H9 (cell line): ENCODE data around the gene TRIM32. TPM values are rescaled to one million over a fixed set of nuclear protein-coding genes. Genes with fewer than 3 reads are reported as not detected.

Source experiments
- DNase-seq: peaks from one replicate; pipeline ENCODE4 v3.0.0-alpha.2; 2017
- H2AFZ ChIP-seq: one replicate; pipeline ENCODE4 v1.6.1; 2013; ENCODE audit warnings: mild to moderate bottlenecking, low read length, control low read depth, moderate library complexity
- H2AK5ac ChIP-seq: 2 replicates; pipeline ENCODE4 v1.6.1; 2013; ENCODE audit warnings: low read length, control low read depth, mixed read lengths; ENCODE audit not compliant: insufficient read length
- H2BK120ac ChIP-seq: one replicate; pipeline ENCODE4 v1.6.1; 2013; ENCODE audit warnings: low read depth, mild to moderate bottlenecking, low read length, control low read depth, inconsistent platforms; ENCODE audit not compliant: poor library complexity, severe bottlenecking
- H2BK12ac ChIP-seq: 2 replicates; pipeline ENCODE4 v1.6.1; 2013; ENCODE audit warnings: low read length, control low read depth, mixed read lengths, low read depth; ENCODE audit not compliant: insufficient read length
- H2BK15ac ChIP-seq: 2 replicates; pipeline ENCODE4 v1.6.1; 2013; ENCODE audit warnings: low read depth, low read length, control low read depth
- H2BK20ac ChIP-seq: one replicate; pipeline ENCODE4 v1.6.1; 2013; ENCODE audit warnings: low read depth, mild to moderate bottlenecking, low read length, control low read depth, inconsistent platforms; ENCODE audit not compliant: poor library complexity, severe bottlenecking
- H2BK5ac ChIP-seq: 2 replicates; pipeline ENCODE4 v1.6.1; 2013; ENCODE audit warnings: low read length, control low read depth, mixed read lengths; ENCODE audit not compliant: insufficient read length
- H3K14ac ChIP-seq: 2 replicates; pipeline ENCODE4 v1.6.1; 2013; ENCODE audit warnings: low read length, control low read depth; ENCODE audit not compliant: insufficient read depth
- H3K18ac ChIP-seq: 2 replicates; pipeline ENCODE4 v1.6.1; 2013; ENCODE audit warnings: low read depth, mild to moderate bottlenecking, mixed read lengths, low read length, control low read depth; ENCODE audit not compliant: insufficient read length
- H3K23ac ChIP-seq: 2 replicates; pipeline ENCODE4 v1.6.1; 2013; ENCODE audit warnings: low read length, control low read depth, mixed read lengths, low read depth; ENCODE audit not compliant: insufficient read length
- H3K23me2 ChIP-seq: 2 replicates; pipeline ENCODE4 v1.6.1; 2013; ENCODE audit warnings: low read depth, mild to moderate bottlenecking, mixed read lengths, low read length, control low read depth; ENCODE audit not compliant: insufficient read length, poor library complexity, severe bottlenecking
- H3K27ac ChIP-seq: 2 replicates; pipeline ENCODE4 v1.5.1; 2013; ENCODE audit warnings: low read length, control low read depth, mixed read lengths, low read depth; ENCODE audit not compliant: insufficient read length
- H3K27me3 ChIP-seq: 2 replicates; pipeline ENCODE4 v1.6.1; 2013; ENCODE audit warnings: low read length, control low read depth, inconsistent platforms; ENCODE audit not compliant: insufficient read depth
- H3K4ac ChIP-seq: 2 replicates; pipeline ENCODE4 v1.6.1; 2013; ENCODE audit warnings: low read depth, mild to moderate bottlenecking, control low read depth, inconsistent platforms, low read length, moderate library complexity
- H3K4me1 ChIP-seq: 2 replicates; pipeline ENCODE4 v1.6.1; 2013; ENCODE audit warnings: low read length, control low read depth, inconsistent platforms; ENCODE audit not compliant: insufficient read depth
- H3K4me2 ChIP-seq: 2 replicates; pipeline ENCODE4 v1.6.1; 2013; ENCODE audit warnings: low read length, control low read depth, mixed read lengths; ENCODE audit not compliant: insufficient read length, insufficient read depth
- H3K56ac ChIP-seq: 2 replicates; pipeline ENCODE4 v1.6.1; 2013; ENCODE audit warnings: low read depth, mild to moderate bottlenecking, mixed read lengths, low read length, control low read depth; ENCODE audit not compliant: insufficient read length
- H3K79me1 ChIP-seq: 2 replicates; pipeline ENCODE4 v1.6.1; 2013; ENCODE audit warnings: low read depth, mild to moderate bottlenecking, moderate library complexity, low read length, control low read depth, inconsistent platforms; ENCODE audit not compliant: insufficient read depth, poor library complexity, severe bottlenecking
- H3K79me2 ChIP-seq: 2 replicates; pipeline ENCODE4 v1.6.1; 2013; ENCODE audit warnings: low read length, control low read depth, inconsistent platforms; ENCODE audit not compliant: insufficient read depth
- H3K9ac ChIP-seq: 2 replicates; pipeline ENCODE4 v1.6.1; 2013; ENCODE audit warnings: low read length, control low read depth, mixed read lengths; ENCODE audit not compliant: insufficient read length; ENCODE audit errors: extremely low read depth
- H3K9me3 ChIP-seq: one replicate; pipeline ENCODE4 v1.6.1; 2013; ENCODE audit warnings: low read depth, low read length, inconsistent platforms; ENCODE audit not compliant: control insufficient read depth
- H3T11ph ChIP-seq: one replicate; pipeline ENCODE4 v1.6.1; 2013; ENCODE audit warnings: mild to moderate bottlenecking, low read length, control low read depth, inconsistent platforms
- H4K20me1 ChIP-seq: one replicate; pipeline ENCODE4 v1.6.1; 2013; ENCODE audit not compliant: control insufficient read depth, insufficient read length, insufficient read depth
- H4K5ac ChIP-seq: 2 replicates; pipeline ENCODE4 v1.6.1; 2013; ENCODE audit warnings: low read depth, mild to moderate bottlenecking, mixed read lengths, low read length, control low read depth; ENCODE audit not compliant: insufficient read length
- H4K8ac ChIP-seq: replicated peaks from 2 replicates; pipeline ENCODE4 v1.6.1; 2013; ENCODE audit warnings: low read length, control low read depth, mixed read lengths, low read depth; ENCODE audit not compliant: insufficient read length
- H4K91ac ChIP-seq: 2 replicates; pipeline ENCODE4 v1.6.1; 2013; ENCODE audit warnings: low read depth, mild to moderate bottlenecking, moderate library complexity, mixed read lengths, low read length, control low read depth; ENCODE audit not compliant: insufficient read length
- H3K27ac Mint-ChIP-seq, 3 experiments: 2 replicates in 2 of 3; 3 replicates in 1 of 3; pipeline ENCODE4 v1.8.0; 2020 to 2021; ENCODE audit warnings: mixed read lengths in 3 of 3, mild to moderate bottlenecking in 1 of 3, moderate library complexity in 1 of 3
- H3K27me3 Mint-ChIP-seq: 2 replicates; pipeline ENCODE4 v1.8.0; 2021; ENCODE audit warnings: low read depth, mild to moderate bottlenecking, moderate library complexity, mixed read lengths
- H3K36me3 Mint-ChIP-seq, 3 experiments: 2 replicates in 2 of 3; 3 replicates in 1 of 3; pipeline ENCODE4 v1.8.0; 2020 to 2021; ENCODE audit warnings: low read depth in 3 of 3, mixed read lengths in 3 of 3; ENCODE audit not compliant: insufficient read depth in 1 of 3
- H3K4me1 Mint-ChIP-seq, 2 experiments: 2 replicates each; pipeline ENCODE4 v1.8.0; 2020; ENCODE audit warnings: mixed read lengths in 2 of 2
- H3K4me3 Mint-ChIP-seq, 2 experiments: 2 replicates in 1 of 2; 3 replicates in 1 of 2; pipeline ENCODE4 v1.8.0; 2020 to 2021; ENCODE audit warnings: mild to moderate bottlenecking in 2 of 2, mixed read lengths in 2 of 2, moderate library complexity in 1 of 2
- H3K9me3 Mint-ChIP-seq, 2 experiments: 2 replicates in 1 of 2; 3 replicates in 1 of 2; pipeline ENCODE4 v1.8.0; 2020; ENCODE audit warnings: mild to moderate bottlenecking in 2 of 2, mixed read lengths in 2 of 2, moderate library complexity in 1 of 2
- WGBS: extraction: QIAGEN DNeasy Blood & Tissue Kit; methylation state at CpG from one replicate; pipeline ENCODE4 v1.1.7; 2013; ENCODE audit warnings: missing lambda C conversion rate, low lambda C conversion rate, mixed read lengths; ENCODE audit not compliant: insufficient read length; ENCODE audit errors: extremely low coverage; 5-methylcytosine and 5-hydroxymethylcytosine counted together
- total RNA-seq: library from RNA; stranded (reverse); gene quantifications from 2 replicates; pipeline ENCODE4 v1.2.1, GENCODE V29; 2021
- TF ChIP-seq, protein P1 (sequence below): fragments of 200-600 bp; sonication (generic); conservative IDR thresholded peaks from 3 replicates; pipeline ENCODE4 v1.8.0; 2021; ENCODE audit warnings: antibody characterized with exemption, mild to moderate bottlenecking

TRIM32 gene
- total RNA-seq, 1 experiment from 2014 or later, result 12.9 TPM

DNA sequence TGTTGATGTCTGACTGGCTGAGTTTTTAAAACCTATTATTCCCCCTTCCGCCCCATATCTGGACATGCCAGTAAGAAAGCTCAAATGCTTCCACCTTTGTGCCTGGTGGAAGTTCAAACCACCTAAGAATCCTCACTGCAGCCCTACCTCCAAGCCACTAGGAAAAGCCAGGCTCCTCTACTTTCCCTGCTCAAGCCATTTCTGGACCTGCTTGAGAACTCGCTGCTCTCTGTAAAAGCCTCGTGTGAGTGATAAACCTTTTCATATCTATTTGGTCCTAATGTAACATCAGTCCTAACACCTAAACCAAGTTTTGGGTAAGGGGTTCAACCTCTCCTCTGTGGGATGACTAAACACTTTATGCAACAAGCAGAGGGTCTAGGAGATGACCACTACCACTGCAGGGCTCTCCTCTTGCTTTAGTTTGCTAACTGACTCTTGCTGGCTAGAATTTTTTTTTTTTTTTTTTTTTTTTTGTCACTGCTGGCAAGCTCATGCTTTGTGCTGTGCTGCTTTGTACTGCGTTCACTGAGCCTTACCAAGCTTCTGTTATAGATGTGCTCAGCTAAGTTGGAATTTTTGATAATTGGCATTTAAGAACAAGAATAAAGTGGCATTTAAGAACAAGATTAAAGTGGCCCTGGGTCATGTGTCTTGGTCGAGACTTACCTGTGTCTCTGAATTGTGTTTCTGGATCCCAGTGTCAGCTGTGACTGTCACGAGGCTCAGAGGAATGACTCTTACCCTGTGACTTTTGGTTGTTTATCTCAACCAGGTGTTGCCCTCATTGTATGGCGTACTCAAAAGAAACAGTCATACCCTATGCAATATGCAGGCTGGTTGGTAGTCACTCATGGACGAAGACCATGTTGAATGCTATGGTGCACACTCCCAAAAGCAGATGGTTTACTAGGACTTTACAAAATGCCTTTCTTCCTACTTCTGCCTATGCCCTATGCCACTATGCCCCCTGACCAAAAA is 19.5 kb downstream of the TRIM32 start:
- Histone ChIP-seq H3K14ac (no peak overlapping the region), H2AFZ (no peak overlapping the region), H3K9me3 (no peaks in the 10 kb centered on the region), H3K79me1 (no peaks in the 10 kb centered on the region), H2BK12ac (no peak overlapping the region), H3K23ac (no peak overlapping the region), H4K20me1 (no peaks in the 10 kb centered on the region), H2BK15ac (no peak overlapping the region), H3K4me1 (peaks cover 3% of the 10 kb centered on the region; the same call in 1 of the 2 replicates), H2AK5ac (no peak overlapping the region), H3T11ph (no peak overlapping the region), H4K8ac (no peak overlapping the region), H3K27me3 (no peaks in the 10 kb centered on the region), H3K18ac (no peak overlapping the region), H2BK120ac (no peak overlapping the region), H3K79me2 (no peaks in the 10 kb centered on the region), H4K91ac (no peak overlapping the region), H3K27ac (no peak overlapping the region), H3K9ac (no peak overlapping the region), H2BK5ac (no peak overlapping the region), H3K4me2 (no peak overlapping the region), H2BK20ac (no peak overlapping the region), H3K56ac (no peak overlapping the region), H3K23me2 (no peaks in the 10 kb centered on the region), H4K5ac (no peak overlapping the region), H3K4ac (no peak overlapping the region)
- Mint-ChIP-seq H3K4me1 (peaks cover 7 to 8% of the 10 kb centered on the region in 2 experiments), H3K9me3 (no peaks in the 10 kb centered on the region), H3K4me3 (no peak overlapping the region), H3K27me3 (no peaks in the 10 kb centered on the region), H3K27ac (no peak overlapping the region), H3K36me3 (no peaks in the 10 kb centered on the region; a peak in 1 of 7 replicates)
- no CpG with 5 or more reads among the region's 8 CpGs for WGBS
- TF ChIP-seq, protein P1, sequence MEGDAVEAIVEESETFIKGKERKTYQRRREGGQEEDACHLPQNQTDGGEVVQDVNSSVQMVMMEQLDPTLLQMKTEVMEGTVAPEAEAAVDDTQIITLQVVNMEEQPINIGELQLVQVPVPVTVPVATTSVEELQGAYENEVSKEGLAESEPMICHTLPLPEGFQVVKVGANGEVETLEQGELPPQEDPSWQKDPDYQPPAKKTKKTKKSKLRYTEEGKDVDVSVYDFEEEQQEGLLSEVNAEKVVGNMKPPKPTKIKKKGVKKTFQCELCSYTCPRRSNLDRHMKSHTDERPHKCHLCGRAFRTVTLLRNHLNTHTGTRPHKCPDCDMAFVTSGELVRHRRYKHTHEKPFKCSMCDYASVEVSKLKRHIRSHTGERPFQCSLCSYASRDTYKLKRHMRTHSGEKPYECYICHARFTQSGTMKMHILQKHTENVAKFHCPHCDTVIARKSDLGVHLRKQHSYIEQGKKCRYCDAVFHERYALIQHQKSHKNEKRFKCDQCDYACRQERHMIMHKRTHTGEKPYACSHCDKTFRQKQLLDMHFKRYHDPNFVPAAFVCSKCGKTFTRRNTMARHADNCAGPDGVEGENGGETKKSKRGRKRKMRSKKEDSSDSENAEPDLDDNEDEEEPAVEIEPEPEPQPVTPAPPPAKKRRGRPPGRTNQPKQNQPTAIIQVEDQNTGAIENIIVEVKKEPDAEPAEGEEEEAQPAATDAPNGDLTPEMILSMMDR, result no peak
- no peak for DNase-seq
